Esophagus muscularis mucosa (tissue), 2 donors: ENCODE data around the gene SLC8A1.

ENCODE experiments used
- POLR2A ChIP-seq: fragments of 450-650 bp; IDR thresholded peaks from one replicate; pipeline ENCODE4 v1.6.1; 2017; ENCODE audit warnings: antibody characterized with exemption, moderate library complexity, mild to moderate bottlenecking, low read depth
- POLR2AphosphoS5 ChIP-seq, 2 donors: sonication (generic); formaldehyde crosslinking; IDR thresholded peaks; one replicate each; pipeline ENCODE4 v1.6.1; 2017; ENCODE audit warnings: antibody characterized with exemption in 2 of 2

DNA sequence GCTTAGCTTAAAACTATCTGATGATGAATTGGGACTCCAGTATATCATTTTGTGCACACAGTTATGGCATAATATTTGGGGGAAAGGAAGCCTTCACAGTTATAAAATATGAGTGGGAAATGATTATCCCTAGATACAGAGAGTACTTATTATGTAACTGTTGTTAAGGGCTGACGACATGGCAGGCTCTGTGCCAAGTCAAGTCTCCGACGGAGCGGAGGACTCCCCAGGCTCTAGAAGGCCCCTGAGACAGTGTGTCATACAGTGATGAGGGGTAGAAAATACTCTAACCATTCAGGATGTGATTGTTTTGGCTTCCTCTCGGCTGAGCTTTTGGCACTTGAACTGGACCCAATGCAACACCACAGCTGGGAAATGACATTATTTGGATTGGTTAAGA is 211.8 kb downstream of the SLC8A1 start:
- no peak for TF ChIP-seq POLR2A
- peak; percentile 64 to 65 for TF ChIP-seq POLR2AphosphoS5 (IDR thresholded peaks at IDR 0.05)
